ENCODE data around the gene TM4SF5.

TM4SF5 gene

GRCh38 chr17:4742629-4743028 is 29.1 kb upstream of the TM4SF5 start:
- H3K27ac ChIP-seq, result no peak overlapping the region
- H3K27me3 ChIP-seq, result peaks cover 93% of the 10 kb centered on the region
- no peak for TF ChIP-seq CTCF (IDR thresholded peaks at IDR 0.05)
- H3K36me3 ChIP-seq, result no peaks in the 10 kb centered on the region
- no peak overlapping the region for H3K4me3 ChIP-seq (ENCODE audit: low read depth in 1 of 2, low read length in 1 of 2)
- no peaks in the 10 kb centered on the region for H3K9me3 ChIP-seq
- peaks cover 18 to 21% of the 10 kb centered on the region in 2 experiments for H3K4me1 ChIP-seq (ENCODE audit: control insufficient read depth in 1 of 2, insufficient read depth in 1 of 2, low read depth in 1 of 2, low read length in 1 of 2)

GRCh38 chr17:4743216-4743615 is 28.5 kb upstream of the TM4SF5 start:
- H3K4me3 ChIP-seq (ENCODE audit: low read depth in 1 of 2, low read length in 1 of 2), result no peak overlapping the region
- no peaks in the 10 kb centered on the region for H3K9me3 ChIP-seq
- H3K27me3 ChIP-seq, result peaks cover 93% of the 10 kb centered on the region
- H3K4me1 ChIP-seq (ENCODE audit: control insufficient read depth in 1 of 2, insufficient read depth in 1 of 2, low read depth in 1 of 2, low read length in 1 of 2), result peaks cover 18 to 20% of the 10 kb centered on the region in 2 experiments
- no peak overlapping the region for H3K27ac ChIP-seq
- no peaks in the 10 kb centered on the region for H3K36me3 ChIP-seq
- no peak for TF ChIP-seq CTCF (IDR thresholded peaks at IDR 0.05)

GRCh38 chr17:4743898-4744297 is 27.8 kb upstream of the TM4SF5 start:
- H3K36me3 ChIP-seq, result no peaks in the 10 kb centered on the region
- peaks cover 16 to 17% of the 10 kb centered on the region in 2 experiments for H3K4me1 ChIP-seq (ENCODE audit: control insufficient read depth in 1 of 2, insufficient read depth in 1 of 2, low read depth in 1 of 2, low read length in 1 of 2)
- no peak overlapping the region for H3K4me3 ChIP-seq (ENCODE audit: low read depth in 1 of 2, low read length in 1 of 2)
- TF ChIP-seq CTCF (IDR thresholded peaks at IDR 0.05), result no peak
- no peak overlapping the region for H3K27ac ChIP-seq
- H3K27me3 ChIP-seq, result peaks cover 93% of the 10 kb centered on the region
- H3K9me3 ChIP-seq, result no peaks in the 10 kb centered on the region

GRCh38 chr17:4744999-4745969 is 26.4 kb upstream of the TM4SF5 start:
- peaks cover 98% of the 10 kb centered on the region for H3K27me3 ChIP-seq
- TF ChIP-seq CTCF (IDR thresholded peaks at IDR 0.05), result no peak
- H3K4me1 ChIP-seq (ENCODE audit: control insufficient read depth in 1 of 2, insufficient read depth in 1 of 2, low read depth in 1 of 2, low read length in 1 of 2), result peaks cover 10% of the 10 kb centered on the region in 2 experiments
- H3K36me3 ChIP-seq, result no peaks in the 10 kb centered on the region
- H3K4me3 ChIP-seq (ENCODE audit: low read depth in 1 of 2, low read length in 1 of 2), result no peak overlapping the region
- no peaks in the 10 kb centered on the region for H3K9me3 ChIP-seq
- no peak overlapping the region for H3K27ac ChIP-seq

GRCh38 chr17:4747847-4748246 is 23.8 kb upstream of the TM4SF5 start:
- peaks cover 99% of the 10 kb centered on the region for H3K27me3 ChIP-seq

More at GRCh38 chr17:4747847-4748246, 23.8 kb upstream of the TM4SF5 start:
- H3K36me3 ChIP-seq, result no peaks in the 10 kb centered on the region
- peak overlapping the region; percentile 46 for H3K27ac ChIP-seq
- TF ChIP-seq CTCF (IDR thresholded peaks at IDR 0.05), result no peak
- H3K4me3 ChIP-seq (ENCODE audit: low read depth in 1 of 2, low read length in 1 of 2), result no peak overlapping the region
- H3K9me3 ChIP-seq, result no peaks in the 10 kb centered on the region
- peaks cover 9 to 10% of the 10 kb centered on the region in 2 experiments for H3K4me1 ChIP-seq (ENCODE audit: control insufficient read depth in 1 of 2, insufficient read depth in 1 of 2, low read depth in 1 of 2, low read length in 1 of 2)

All from neutrophil (primary cell).